Hippocampal formation (tissue), 2 donors: Measurements from ENCODE around the gene FBXL13.
"Not testable (repeated sequence)": the region's sequence is repeated elsewhere in the genome, so short reads cannot be mapped to it uniquely, and the experiment has no call there.

Source experiments
- DNase-seq, 2 donors: peaks; one replicate each; lab custom pipeline; 2025; lab: John Stamatoyannopoulos, UW

The FBXL13 gene

GRCh38 chr7:103074519-103075336, at the start of gene FBXL13, which contains the start of gene ARMC10:
Gene FBXL13, minus strand, starts transcription at chr7:103074796.
Gene ARMC10, plus strand, starts transcription at chr7:103075140. Its CDS starts 133 bp downstream, at chr7:103075273.
- DNase-seq: peak; percentile 93 to 95

GRCh38 chr7:103123529-103123928, 48.9 kb upstream of the FBXL13 start:
- no peak for DNase-seq

GRCh38 chr7:103121641-103122040, 47.0 kb upstream of the FBXL13 start:
- no peak for DNase-seq

GRCh38 chr7:103120362-103120761, 45.8 kb upstream of the FBXL13 start:
- no peak for DNase-seq

GRCh38 chr7:103119791-103120291, 45.2 kb upstream of the FBXL13 start:
- DNase-seq: no peak

- DNase-seq: no peak
Observed at GRCh38 chr7:103117465-103117864, 42.9 kb upstream of the FBXL13 start.

GRCh38 chr7:103116991-103117390, 42.4 kb upstream of the FBXL13 start:
- peak; percentile 29 to 82 for DNase-seq

- no peak for DNase-seq
Observed at GRCh38 chr7:103116511-103116910, 41.9 kb upstream of the FBXL13 start.

- no peak for DNase-seq
Observed at GRCh38 chr7:103115771-103116170, 41.2 kb upstream of the FBXL13 start.

- DNase-seq: peak in 1 of 2 donors; percentile 56
Observed at GRCh38 chr7:103114576-103115008, 40.0 kb upstream of the FBXL13 start.

GRCh38 chr7:103113164-103113563, 38.6 kb upstream of the FBXL13 start:
- no peak for DNase-seq

- not testable (repeated sequence) for DNase-seq
Observed at GRCh38 chr7:103106703-103107070, 32.1 kb upstream of the FBXL13 start.

GRCh38 chr7:103106005-103106702, 31.6 kb upstream of the FBXL13 start:
- DNase-seq: no peak

- DNase-seq: no peak
Observed at GRCh38 chr7:103101543-103101942, 26.9 kb upstream of the FBXL13 start.

- DNase-seq: no peak
Observed at GRCh38 chr7:103100348-103100747, 25.8 kb upstream of the FBXL13 start.

GRCh38 chr7:103097041-103097440, 22.4 kb upstream of the FBXL13 start:
- no peak for DNase-seq

GRCh38 chr7:103095558-103095957, 21.0 kb upstream of the FBXL13 start:
- not testable (repeated sequence) for DNase-seq

- peak in 1 of 2 donors; percentile 58 for DNase-seq
Observed at GRCh38 chr7:103094102-103094501, 19.5 kb upstream of the FBXL13 start.

GRCh38 chr7:103093429-103093828, 18.8 kb upstream of the FBXL13 start:
- no peak for DNase-seq

- DNase-seq: not testable (repeated sequence)
Observed at GRCh38 chr7:103092321-103092720, 17.7 kb upstream of the FBXL13 start.

- no peak for DNase-seq
Observed at GRCh38 chr7:103083210-103083609, 8.6 kb upstream of the FBXL13 start.

- no peak for DNase-seq
Observed at GRCh38 chr7:103082497-103082896, 7.9 kb upstream of the FBXL13 start.

- DNase-seq: no peak
Observed at GRCh38 chr7:103080923-103081322, 6.3 kb upstream of the FBXL13 start.
